GM18520 (cell line): ENCODE measurements around the gene ENAH.
"Not testable (repeated sequence)": the region's sequence is repeated elsewhere in the genome, so short reads cannot be mapped to it uniquely, and the experiment has no call there.

Experiments
- ATAC-seq: cut with Tn5 transposase; IDR thresholded peaks from one replicate; pipeline ENCODE4 v1.9.1; 2021; ENCODE audit not compliant: unreplicated experiment

Gene ENAH

GRCh38 chr1:225677350-225678124, 24.6 kb upstream of the ENAH start:
- no peak for ATAC-seq

DNA sequence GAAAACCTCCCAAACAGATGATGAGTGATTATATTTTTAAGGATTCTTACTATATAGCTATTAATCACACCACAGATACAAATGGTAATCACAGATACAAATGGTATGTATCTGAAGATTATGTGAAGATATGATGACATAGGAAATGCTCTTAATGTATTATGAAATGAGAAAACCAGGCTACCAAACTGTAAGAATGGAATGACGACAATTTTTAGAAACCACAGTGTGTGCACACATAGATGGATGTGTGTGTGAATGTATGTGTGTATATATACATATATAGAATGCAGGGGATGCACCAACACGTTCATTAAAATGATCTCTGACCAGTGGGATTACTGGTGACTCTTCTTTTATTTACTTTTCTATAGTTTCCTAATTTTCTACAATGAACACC, 21.5 kb upstream of the ENAH start:
- no peak for ATAC-seq

- ATAC-seq, result no peak
Observed at GRCh38 chr1:225670806-225671733, 18.1 kb upstream of the ENAH start.

DNA sequence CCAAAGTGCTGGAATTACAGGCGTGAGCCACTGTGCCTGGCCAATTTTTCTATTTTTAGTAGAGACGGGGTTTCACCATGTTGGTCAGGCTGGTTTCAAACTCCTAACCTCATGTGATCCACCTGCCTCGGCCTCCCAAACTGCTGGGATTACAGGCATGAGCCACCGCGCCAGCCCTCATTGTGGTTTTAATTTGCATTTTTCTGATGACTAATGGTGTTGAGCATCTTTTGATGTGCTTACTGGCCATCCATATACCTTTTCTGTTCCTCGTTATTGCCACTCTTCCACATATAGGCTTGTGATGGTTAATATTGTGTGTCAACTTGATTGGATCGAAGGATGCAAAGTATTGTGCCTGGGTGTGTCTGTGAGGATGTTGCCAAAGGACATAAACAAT, 17.4 kb upstream of the ENAH start:
- no peak for ATAC-seq

DNA sequence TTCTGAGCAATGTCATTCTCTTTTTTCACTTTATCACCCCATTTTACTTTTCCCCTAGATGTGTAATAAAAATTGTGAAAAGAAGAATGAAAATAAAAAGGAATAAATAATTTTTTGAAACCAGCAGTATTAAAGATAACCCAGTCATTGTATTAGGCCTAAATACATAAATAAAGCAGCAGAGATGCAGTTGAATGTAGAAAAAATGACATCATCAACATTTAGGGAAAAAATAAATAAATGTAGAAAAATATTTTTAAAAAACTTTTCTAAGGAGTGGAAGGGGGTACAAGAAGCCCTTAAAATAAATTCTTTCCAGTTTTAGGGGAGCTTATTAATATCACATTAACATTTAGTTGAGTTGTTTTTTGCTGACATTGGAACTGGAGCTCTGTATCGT, 15.3 kb upstream of the ENAH start:
- no peak for ATAC-seq

DNA sequence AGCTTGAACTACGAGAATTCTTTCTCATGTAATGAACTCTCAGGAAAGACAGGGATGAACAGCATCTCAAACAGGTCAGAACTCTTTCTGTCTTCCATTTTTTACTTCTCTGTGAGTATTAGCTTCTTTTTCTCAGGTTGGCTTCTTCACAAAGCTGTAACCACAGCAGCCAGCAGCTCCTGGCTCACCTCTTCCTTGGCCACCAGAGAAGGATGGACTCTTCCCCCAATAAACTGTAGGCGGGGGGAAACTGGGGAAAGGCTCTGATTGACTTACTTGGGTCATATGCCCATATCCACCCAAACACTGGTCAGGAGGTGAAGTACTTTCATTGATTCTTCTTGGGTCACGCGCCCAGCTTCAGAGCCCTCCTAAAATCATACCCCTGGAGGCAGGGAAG, 14.4 kb upstream of the ENAH start:
- ATAC-seq, result no peak

GRCh38 chr1:225666495-225666894, 13.6 kb upstream of the ENAH start:
- no peak for ATAC-seq

- ATAC-seq, result no peak
Observed at GRCh38 chr1:225664762-225665161, 11.8 kb upstream of the ENAH start.

GRCh38 chr1:225662155-225662554, 9.2 kb upstream of the ENAH start:
- ATAC-seq, result no peak

- no peak for ATAC-seq
Observed at GRCh38 chr1:225660544-225660946, 7.6 kb upstream of the ENAH start.

- ATAC-seq, result no peak
Observed at GRCh38 chr1:225658041-225658440, 5.1 kb upstream of the ENAH start.

DNA sequence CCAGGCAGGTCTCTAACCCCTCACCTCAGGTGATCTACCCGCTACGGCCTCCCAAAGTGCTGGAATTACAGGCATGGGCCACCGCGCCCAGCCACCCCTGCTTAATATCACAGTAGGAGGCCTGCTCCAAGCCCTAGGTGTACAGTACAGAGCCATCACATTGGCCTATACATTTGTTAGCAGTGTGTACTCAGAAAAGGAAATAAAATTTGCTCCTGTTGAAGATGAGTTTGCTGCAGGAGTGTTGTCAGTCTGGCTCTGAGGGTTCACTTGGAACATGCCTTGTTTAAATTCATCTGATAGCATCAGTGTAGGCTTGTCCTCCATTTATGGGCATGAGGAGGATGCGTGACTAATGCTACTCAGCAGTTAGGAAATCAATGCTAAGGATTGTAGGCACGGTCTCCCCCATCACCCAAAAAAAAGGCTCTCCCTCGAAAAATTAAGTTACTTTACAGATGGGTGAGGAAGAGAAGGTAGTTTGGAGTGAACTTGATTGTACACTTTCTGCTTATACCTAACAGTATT, 4.6 kb upstream of the ENAH start:
- ATAC-seq, result no peak

- ATAC-seq, result not testable (repeated sequence)
Observed at GRCh38 chr1:225656259-225656655, 3.3 kb upstream of the ENAH start.

GRCh38 chr1:225655509-225656258, 2.8 kb upstream of the ENAH start:
- no peak for ATAC-seq

DNA sequence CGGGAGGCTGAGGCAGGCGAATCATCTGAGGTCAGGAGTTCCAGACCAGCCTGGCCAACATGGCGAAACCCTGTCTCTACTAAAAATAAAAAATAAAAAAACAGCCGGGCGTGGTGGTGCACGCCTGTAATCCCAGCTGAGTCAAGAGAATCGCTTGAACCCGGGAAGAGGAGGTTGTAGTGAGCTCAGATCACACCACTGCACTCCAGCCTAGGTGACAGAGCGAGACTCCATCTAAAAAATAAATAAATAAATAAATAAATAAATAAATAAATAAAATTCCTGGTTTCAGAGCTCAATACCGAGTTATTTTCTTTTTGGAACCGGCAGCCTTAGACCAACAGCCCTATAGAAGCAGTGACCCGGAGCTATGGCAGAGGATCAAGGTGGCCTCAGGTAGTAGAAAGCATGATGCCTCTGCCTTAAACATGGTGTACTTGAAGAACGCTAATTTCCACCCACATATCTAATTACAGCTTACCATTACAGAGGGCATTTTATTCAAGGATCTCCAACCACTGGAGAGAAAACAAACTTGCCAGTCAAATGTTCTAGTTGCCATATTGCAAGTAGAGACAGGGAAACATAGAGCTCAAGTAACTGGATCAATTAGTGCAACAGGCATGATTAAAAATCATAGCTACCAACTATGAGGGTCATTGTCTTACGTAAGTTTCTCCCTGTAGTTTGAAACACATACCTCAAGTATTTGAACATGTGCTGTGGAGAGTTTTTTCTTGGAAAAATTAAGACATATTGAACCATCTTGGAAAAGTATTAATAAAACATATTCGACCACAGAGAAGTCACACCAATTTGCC, 2.0 kb upstream of the ENAH start:
- no peak for ATAC-seq

DNA sequence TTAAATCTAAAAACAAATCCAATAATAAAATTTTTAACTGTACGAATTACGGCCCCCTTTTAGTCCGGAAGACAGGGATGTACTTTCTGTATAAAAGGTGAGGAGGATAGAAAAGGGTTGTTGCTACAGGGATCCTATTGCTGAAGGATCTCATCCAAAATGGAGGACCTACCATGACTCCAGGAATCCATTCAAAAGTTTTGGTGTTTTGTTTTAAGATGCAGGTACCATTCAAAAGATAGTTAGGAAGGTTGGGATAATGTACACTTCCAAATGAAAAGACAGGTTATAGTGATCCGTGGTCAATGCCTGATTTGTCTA, 1.3 kb upstream of the ENAH start:
- ATAC-seq, result no peak

- no peak for ATAC-seq
Observed at GRCh38 chr1:225653463-225654276, 747 bp upstream of the ENAH start.

GRCh38 chr1:225651872-225652728, 823 bp downstream of the ENAH start:
- no peak for ATAC-seq

DNA sequence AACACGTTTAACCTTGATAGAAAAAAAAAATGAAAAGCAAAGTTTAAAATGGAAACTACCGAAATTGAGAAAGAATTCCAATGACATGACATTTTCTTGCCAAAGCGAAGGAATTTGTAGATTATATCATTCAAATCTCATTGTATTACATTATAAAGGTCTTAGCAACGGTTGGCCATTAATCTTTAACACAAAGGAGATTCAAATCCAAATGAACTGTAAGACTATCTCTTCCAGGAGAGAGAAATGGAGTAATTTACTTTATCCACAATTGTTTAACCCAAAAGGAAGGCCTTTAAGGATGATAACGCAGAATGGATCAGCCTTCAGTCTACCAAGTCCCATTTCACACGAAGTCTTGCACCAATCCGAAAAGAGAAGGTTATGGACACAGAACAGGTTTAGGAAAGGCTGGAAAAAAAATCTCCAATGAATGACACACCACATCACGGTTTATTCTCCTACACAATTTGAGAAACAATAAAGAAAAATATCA, 1.5 kb downstream of the ENAH start:
- no peak for ATAC-seq
